ENCODE measurements around the gene MRPL10. TPM values are rescaled to one million over a fixed set of nuclear protein-coding genes. Genes with fewer than 3 reads are reported as not detected.

MRPL10 gene
- total and polyA plus RNA-seq, 2 donors (not counting 3 experiments of a cell fraction or from before 2014, with no cell fraction given): 43.4 to 84.0 TPM

DNA sequence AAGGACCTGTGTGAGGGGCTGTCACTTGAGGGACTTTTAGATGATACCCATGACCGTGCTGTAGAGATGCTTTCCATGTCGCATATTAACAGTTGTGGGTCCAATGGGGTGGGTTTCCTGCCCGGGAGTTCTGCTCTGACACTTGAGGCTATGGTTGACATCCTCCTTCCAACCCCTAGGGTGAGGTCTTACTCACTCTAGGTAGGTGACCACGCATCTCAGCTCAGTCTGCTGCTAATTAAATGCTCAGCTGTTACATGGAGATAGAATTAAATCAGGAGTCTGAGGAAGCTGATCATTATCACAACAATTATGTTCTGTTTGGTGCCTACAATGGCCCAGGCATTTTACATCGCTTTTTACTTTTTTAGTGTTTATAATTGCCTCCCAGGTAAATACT is 49.9 kb downstream of the MRPL10 start:
- Histone ChIP-seq H3K27ac (ENCODE audit: insufficient read depth, low read depth, low read length) (no peak overlapping the region), H3K4me2 (ENCODE audit: insufficient read depth, low read length) (no peak overlapping the region), H3K79me2 (ENCODE audit: control insufficient read depth, insufficient read depth, low read length) (no peaks in the 10 kb centered on the region), H3K9ac (replicated peaks; ENCODE audit: extremely low read depth, insufficient read depth, low read length) (no peak overlapping the region), H3K4me3 (replicated peaks in 1 of 3; ENCODE audit: insufficient read depth in 1 of 3, low read depth in 1 of 3, low read length in 3 of 3) (no peak overlapping the region), H3K27me3 (ENCODE audit: control insufficient read depth in 2 of 2, insufficient read depth in 2 of 2, low read length in 2 of 2) (peaks cover 14 to 17% of the 10 kb centered on the region in 2 experiments), H3K9me3 (replicated peaks; ENCODE audit: control insufficient read depth, insufficient read depth, low read length) (no peaks in the 10 kb centered on the region), H3K4me1 (ENCODE audit: control insufficient read depth, extremely low read depth, insufficient read depth, low read length) (no peaks in the 10 kb centered on the region), H3K9me1 (replicated peaks; ENCODE audit: control insufficient read depth, extremely low read depth, insufficient read depth, low read length) (no peaks in the 10 kb centered on the region), H3K36me3 (ENCODE audit: control insufficient read depth in 2 of 2, extremely low read depth in 1 of 2, insufficient read depth in 2 of 2, low read length in 2 of 2) (no peaks in the 10 kb centered on the region), H4K20me1 (replicated peaks; ENCODE audit: control insufficient read depth, extremely low read depth, insufficient read depth, low read length) (no peaks in the 10 kb centered on the region), H2AFZ (ENCODE audit: low read depth, low read length) (no peak overlapping the region)
- CTCF ChIA-PET: interaction anchor here (0.6 to 1.9 kb wide), 4 partner anchors 9 to 223 kb away, joined by 3 to 5 read pairs (median 4); no protein-coding TSS in a partner anchor
- no TSS peak for BruUV-seq (replicated peaks)
- DNase-seq (ENCODE audit: low read depth, low spot score) (no peak), FAIRE-seq (no peak)
- TF ChIP-seq POLR2AphosphoS5 (IDR thresholded peaks at IDR 0.05; ENCODE audit: insufficient read depth, low read depth, low read length) (no peak), FOS (IDR thresholded peaks at IDR 0.05; ENCODE audit: borderline replicate concordance, insufficient read depth, low read length) (no peak), CTCF (IDR thresholded peaks at IDR 0.05; ENCODE audit: extremely low read depth in 1 of 2, insufficient read depth in 1 of 2, low read depth in 1 of 2, low read length in 2 of 2) (no peak), POLR2A (IDR thresholded peaks at IDR 0.05; ENCODE audit: low read depth, low read length) (no peak), MAX (IDR thresholded peaks at IDR 0.05; ENCODE audit: insufficient read depth, insufficient read length) (no peak), EZH2 (IDR thresholded peaks at IDR 0.05; ENCODE audit: borderline replicate concordance, low read depth, low read length, severe bottlenecking) (no peak), MYC (IDR thresholded peaks at IDR 0.05; ENCODE audit: low read depth, low read length) (no peak), GATA2 (IDR thresholded peaks at IDR 0.05; ENCODE audit: insufficient read depth, insufficient read length, low read depth, low read length) (no peak), JUN (IDR thresholded peaks at IDR 0.05; ENCODE audit: borderline replicate concordance, insufficient read depth, insufficient read length, low read depth) (no peak)
- dilution Hi-C loops (cut with MboI; ENCODE audit: extremely low pct_ligation_motif_present, low sequenced_read_pairs) (no loop called here), intact Hi-C loops (cut with micrococcal nuclease) (no loop called here)
- POLR2A ChIA-PET: no interaction called here
